ENCODE results near the gene HBQ1.
"Not testable (repeated sequence)": the region's sequence is repeated elsewhere in the genome, so short reads cannot be mapped to it uniquely, and the experiment has no call there.

The HBQ1 gene

DNA sequence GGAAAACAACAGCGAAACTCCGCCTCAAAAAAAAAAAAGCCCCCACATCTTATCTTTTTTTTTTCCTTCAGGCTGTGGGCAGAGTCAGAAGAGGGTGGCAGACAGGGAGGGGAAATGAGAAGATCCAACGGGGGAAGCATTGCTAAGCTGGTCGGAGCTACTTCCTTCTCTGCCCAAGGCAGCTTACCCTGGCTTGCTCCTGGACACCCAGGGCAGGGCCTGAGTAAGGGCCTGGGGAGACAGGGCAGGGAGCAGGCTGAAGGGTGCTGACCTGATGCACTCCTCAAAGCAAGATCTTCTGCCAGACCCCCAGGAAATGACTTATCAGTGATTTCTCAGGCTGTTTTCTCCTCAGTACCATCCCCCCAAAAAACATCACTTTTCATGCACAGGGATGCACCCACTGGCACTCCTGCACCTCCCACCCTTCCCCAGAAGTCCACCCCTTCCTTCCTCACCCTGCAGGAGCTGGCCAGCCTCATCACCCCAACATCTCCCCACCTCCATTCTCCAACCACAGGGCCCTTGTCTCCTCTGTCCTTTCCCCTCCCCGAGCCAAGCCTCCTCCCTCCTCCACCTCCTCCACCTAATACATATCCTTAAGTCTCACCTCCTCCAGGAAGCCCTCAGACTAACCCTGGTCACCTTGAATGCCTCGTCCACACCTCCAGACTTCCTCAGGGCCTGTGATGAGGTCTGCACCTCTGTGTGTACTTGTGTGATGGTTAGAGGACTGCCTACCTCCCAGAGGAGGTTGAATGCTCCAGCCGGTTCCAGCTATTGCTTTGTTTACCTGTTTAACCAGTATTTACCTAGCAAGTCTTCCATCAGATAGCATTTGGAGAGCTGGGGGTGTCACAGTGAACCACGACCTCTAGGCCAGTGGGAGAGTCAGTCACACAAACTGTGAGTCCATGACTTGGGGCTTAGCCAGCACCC, 5.0 kb upstream of the HBQ1 start:
- H3K27me3 ChIP-seq (ENCODE audit: low read depth), result peaks cover 21% of the 10 kb centered on the region

DNA sequence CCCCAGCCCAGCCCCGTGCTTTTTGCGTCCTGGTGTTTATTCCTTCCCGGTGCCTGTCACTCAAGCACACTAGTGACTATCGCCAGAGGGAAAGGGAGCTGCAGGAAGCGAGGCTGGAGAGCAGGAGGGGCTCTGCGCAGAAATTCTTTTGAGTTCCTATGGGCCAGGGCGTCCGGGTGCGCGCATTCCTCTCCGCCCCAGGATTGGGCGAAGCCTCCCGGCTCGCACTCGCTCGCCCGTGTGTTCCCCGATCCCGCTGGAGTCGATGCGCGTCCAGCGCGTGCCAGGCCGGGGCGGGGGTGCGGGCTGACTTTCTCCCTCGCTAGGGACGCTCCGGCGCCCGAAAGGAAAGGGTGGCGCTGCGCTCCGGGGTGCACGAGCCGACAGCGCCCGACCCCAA, 4.3 kb upstream of the HBQ1 start:
- H3K27me3 ChIP-seq (ENCODE audit: low read depth), result peaks cover 15% of the 10 kb centered on the region
- H3K9me3 ChIP-seq; H3K4me3 ChIP-seq; H3K4me1 ChIP-seq; in situ Hi-C loops (cut with MboI; ENCODE audit: low sequenced_read_pairs); DNase-seq (ENCODE audit: low spot score in 2 of 2); H3K36me3 ChIP-seq (replicated peaks): not testable (repeated sequence)

More for the DNA sequence above, 5.0 kb upstream of the HBQ1 start:
- Histone ChIP-seq H3K36me3 (replicated peaks) (no peaks in the 10 kb centered on the region), H3K9me3 (no peaks in the 10 kb centered on the region), H3K4me1 (no peaks in the 10 kb centered on the region; the same call in 1 of the 2 replicates), H3K4me3 (no peak overlapping the region)
- no peak for DNase-seq (ENCODE audit: low spot score in 2 of 2)
- in situ Hi-C loops (cut with MboI; ENCODE audit: low sequenced_read_pairs), result no loop called here

DNA sequence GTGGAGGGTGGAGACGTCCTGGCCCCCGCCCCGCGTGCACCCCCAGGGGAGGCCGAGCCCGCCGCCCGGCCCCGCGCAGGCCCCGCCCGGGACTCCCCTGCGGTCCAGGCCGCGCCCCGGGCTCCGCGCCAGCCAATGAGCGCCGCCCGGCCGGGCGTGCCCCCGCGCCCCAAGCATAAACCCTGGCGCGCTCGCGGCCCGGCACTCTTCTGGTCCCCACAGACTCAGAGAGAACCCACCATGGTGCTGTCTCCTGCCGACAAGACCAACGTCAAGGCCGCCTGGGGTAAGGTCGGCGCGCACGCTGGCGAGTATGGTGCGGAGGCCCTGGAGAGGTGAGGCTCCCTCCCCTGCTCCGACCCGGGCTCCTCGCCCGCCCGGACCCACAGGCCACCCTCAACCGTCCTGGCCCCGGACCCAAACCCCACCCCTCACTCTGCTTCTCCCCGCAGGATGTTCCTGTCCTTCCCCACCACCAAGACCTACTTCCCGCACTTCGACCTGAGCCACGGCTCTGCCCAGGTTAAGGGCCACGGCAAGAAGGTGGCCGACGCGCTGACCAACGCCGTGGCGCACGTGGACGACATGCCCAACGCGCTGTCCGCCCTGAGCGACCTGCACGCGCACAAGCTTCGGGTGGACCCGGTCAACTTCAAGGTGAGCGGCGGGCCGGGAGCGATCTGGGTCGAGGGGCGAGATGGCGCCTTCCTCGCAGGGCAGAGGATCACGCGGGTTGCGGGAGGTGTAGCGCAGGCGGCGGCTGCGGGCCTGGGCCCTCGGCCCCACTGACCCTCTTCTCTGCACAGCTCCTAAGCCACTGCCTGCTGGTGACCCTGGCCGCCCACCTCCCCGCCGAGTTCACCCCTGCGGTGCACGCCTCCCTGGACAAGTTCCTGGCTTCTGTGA, 3.5 kb upstream of the HBQ1 start, which contains the start of gene HBA1:
HBA1 (plus strand) TSS at position 204 of the 906 bp plus-strand sequence; CDS start at position 241, 37 bp downstream.
- H3K4me3 ChIP-seq; H3K27me3 ChIP-seq (ENCODE audit: low read depth); H3K9me3 ChIP-seq; H3K4me1 ChIP-seq; DNase-seq (ENCODE audit: low spot score in 2 of 2); H3K36me3 ChIP-seq (replicated peaks); in situ Hi-C loops (cut with MboI; ENCODE audit: low sequenced_read_pairs): not testable (repeated sequence)

DNA sequence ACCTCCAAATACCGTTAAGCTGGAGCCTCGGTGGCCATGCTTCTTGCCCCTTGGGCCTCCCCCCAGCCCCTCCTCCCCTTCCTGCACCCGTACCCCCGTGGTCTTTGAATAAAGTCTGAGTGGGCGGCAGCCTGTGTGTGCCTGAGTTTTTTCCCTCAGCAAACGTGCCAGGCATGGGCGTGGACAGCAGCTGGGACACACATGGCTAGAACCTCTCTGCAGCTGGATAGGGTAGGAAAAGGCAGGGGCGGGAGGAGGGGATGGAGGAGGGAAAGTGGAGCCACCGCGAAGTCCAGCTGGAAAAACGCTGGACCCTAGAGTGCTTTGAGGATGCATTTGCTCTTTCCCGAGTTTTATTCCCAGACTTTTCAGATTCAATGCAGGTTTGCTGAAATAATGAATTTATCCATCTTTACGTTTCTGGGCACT, 2.9 kb upstream of the HBQ1 start:
- Histone ChIP-seq H3K9me3 (no peaks in the 10 kb centered on the region), H3K27me3 (ENCODE audit: low read depth) (peaks cover 9% of the 10 kb centered on the region), H3K36me3 (replicated peaks) (no peaks in the 10 kb centered on the region), H3K4me1 (peaks cover 4% of the 10 kb centered on the region), H3K4me3 (no peak overlapping the region)
- DNase-seq (ENCODE audit: low spot score in 2 of 2), result peak in 1 of 2 experiments; percentile 100
- in situ Hi-C loops (cut with MboI; ENCODE audit: low sequenced_read_pairs), result no loop called here

DNA sequence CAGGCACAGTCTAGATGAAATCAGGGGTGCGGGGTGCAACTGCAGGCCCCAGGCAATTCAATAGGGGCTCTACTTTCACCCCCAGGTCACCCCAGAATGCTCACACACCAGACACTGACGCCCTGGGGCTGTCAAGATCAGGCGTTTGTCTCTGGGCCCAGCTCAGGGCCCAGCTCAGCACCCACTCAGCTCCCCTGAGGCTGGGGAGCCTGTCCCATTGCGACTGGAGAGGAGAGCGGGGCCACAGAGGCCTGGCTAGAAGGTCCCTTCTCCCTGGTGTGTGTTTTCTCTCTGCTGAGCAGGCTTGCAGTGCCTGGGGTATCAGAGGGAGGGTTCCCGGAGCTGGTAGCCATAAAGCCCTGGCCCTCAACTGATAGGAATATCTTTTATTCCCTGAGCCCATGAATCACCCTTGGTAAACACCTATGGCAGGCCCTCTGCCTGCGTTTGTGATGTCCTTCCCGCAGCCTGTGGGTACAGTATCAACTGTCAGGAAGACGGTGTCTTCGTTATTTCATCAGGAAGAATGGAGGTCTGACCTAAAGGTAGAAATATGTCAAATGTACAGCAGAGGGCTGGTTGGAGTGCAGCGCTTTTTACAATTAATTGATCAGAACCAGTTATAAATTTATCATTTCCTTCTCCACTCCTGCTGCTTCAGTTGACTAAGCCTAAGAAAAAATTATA, 2.1 kb upstream of the HBQ1 start:
- Histone ChIP-seq H3K4me1 (peaks cover 4% of the 10 kb centered on the region), H3K36me3 (replicated peaks) (no peaks in the 10 kb centered on the region), H3K27me3 (ENCODE audit: low read depth) (peaks cover 9% of the 10 kb centered on the region), H3K4me3 (no peak overlapping the region), H3K9me3 (no peaks in the 10 kb centered on the region)
- no peak for DNase-seq (ENCODE audit: low spot score in 2 of 2)
- in situ Hi-C loops (cut with MboI; ENCODE audit: low sequenced_read_pairs), result no loop called here

DNA sequence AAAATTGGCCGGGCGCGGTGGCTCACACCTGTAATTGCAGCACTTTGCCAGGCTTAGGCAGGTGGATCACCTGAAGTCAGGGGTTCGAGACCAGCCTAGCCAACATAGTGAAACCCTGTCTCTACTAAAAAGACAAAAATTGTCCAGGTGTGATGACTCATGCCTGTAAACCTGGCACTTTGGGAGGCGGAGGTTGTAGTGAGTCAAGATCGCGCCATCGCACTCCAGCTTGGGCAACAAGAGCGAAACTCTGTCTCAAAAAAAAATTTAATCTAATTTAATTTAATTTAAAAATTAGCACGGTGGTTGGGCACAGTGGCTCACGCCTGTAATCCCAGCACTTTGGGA, 1.6 kb upstream of the HBQ1 start:
- Histone ChIP-seq H3K4me3 (no peak overlapping the region), H3K9me3 (no peaks in the 10 kb centered on the region), H3K27me3 (ENCODE audit: low read depth) (peaks cover 7% of the 10 kb centered on the region), H3K36me3 (replicated peaks) (no peaks in the 10 kb centered on the region), H3K4me1 (peaks cover 4% of the 10 kb centered on the region)
- no peak for DNase-seq (ENCODE audit: low spot score in 2 of 2)
- in situ Hi-C loops (cut with MboI; ENCODE audit: low sequenced_read_pairs), result no loop called here

DNA sequence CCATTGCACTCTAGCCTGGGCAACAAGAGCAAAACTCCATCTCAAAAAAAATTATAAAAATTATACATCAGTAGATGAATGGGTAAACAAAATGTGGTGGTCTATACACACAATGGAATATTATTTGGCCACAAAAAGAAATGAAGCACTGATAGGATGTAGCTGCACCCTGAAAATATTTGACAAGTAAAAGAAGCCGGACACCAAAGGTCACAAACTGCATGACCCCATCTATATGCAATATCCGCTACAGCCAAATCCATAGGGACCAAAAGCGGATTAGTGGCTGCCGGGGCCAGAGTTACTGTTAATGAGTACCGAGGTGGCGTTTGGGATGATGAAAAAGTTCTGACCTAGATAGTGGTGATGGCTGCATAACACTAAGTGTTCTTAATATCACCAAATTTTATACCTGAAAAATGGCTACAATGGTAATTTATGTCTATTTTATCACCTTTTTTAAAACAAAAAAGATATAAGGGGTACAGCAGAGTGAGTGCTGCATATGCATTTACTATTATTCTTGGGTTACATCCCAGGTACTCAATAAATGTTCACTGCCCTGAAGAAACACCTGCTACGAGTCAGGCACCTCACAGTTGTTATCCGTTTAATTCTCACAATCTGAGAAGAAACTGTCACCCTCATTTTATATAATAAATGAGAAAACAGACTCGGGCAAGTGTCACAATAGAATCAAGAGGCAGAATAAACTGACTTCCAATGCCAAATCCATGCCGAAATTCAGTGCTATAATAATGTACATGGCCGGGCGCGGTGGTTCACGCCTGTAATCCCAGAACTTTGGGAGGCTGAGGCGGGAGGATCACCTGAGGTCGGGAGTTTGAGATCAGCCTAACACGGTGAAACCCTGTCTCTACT, 807 bp upstream of the HBQ1 start:
- 0 out of 2 replicates have a peak, but pooled peaks cover 2% of the 10 kb centered on the region for H3K36me3 ChIP-seq (replicated peaks)
- H3K4me1 ChIP-seq, result peaks cover 4% of the 10 kb centered on the region
- no peaks in the 10 kb centered on the region for H3K9me3 ChIP-seq
- H3K4me3 ChIP-seq, result peak overlapping the region; percentile 50
- peaks cover 7% of the 10 kb centered on the region for H3K27me3 ChIP-seq (ENCODE audit: low read depth)
- no peak for DNase-seq (ENCODE audit: low spot score in 2 of 2)
- in situ Hi-C loops (cut with MboI; ENCODE audit: low sequenced_read_pairs), result loop anchor here (5.0 kb wide), 1 partner anchor 72 kb away; no protein-coding TSS in a partner anchor

DNA sequence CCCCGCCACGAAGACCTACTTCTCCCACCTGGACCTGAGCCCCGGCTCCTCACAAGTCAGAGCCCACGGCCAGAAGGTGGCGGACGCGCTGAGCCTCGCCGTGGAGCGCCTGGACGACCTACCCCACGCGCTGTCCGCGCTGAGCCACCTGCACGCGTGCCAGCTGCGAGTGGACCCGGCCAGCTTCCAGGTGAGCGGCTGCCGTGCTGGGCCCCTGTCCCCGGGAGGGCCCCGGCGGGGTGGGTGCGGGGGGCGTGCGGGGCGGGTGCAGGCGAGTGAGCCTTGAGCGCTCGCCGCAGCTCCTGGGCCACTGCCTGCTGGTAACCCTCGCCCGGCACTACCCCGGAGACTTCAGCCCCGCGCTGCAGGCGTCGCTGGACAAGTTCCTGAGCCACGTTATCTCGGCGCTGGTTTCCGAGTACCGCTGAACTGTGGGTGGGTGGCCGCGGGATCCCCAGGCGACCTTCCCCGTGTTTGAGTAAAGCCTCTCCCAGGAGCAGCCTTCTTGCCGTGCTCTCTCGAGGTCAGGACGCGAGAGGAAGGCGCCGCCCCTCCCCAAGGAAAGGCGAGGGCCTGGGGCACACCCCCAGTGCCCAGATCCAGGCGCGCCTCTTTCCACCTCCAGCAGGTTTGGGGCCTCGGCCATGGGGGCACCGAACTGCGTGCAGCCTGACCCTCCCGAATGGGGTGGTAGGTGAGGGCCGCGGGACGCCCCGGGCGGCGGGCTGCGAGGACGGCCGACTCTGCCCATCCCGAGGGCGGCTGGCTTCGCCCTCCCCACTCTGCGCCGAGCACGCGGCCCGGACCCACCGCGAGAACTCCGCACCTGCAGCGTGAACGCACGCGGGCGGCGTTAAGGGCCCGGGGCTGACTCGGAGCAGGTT, 664 bp downstream of the HBQ1 start:
- in situ Hi-C loops (cut with MboI; ENCODE audit: low sequenced_read_pairs), result loop anchor here (5.0 kb wide), 1 partner anchor 74 kb away; no protein-coding TSS in a partner anchor

DNA sequence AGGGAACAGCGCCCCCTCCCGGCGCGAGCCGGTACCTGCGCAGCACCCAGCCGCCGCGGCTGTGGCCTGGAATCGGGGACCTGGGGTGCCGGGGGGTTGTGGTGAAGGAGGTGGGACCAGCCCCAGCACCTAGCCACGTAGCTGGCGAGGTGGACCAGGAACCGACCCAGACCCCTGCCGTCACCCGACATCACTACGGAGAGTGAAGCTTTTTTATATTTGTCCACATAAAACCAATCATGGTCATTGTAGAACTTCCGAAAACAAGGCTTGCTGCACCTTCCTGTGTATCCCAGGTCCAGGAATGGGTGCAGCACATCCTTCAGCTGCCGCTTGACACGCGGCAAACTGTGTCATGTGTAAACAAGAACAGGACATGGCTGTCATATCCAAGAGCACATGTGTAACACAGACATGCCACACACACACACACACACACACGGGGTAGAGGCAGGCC, 1.3 kb downstream of the HBQ1 start:
- peak in 1 of 2 experiments; percentile 92 for DNase-seq (ENCODE audit: low spot score in 2 of 2)
- Histone ChIP-seq H3K27me3 (ENCODE audit: low read depth) (no peaks in the 10 kb centered on the region), H3K9me3 (no peaks in the 10 kb centered on the region), H3K4me3 (peak overlapping the region; percentile 50), H3K36me3 (replicated peaks) (0 out of 2 replicates have a peak, but pooled peaks cover 8% of the 10 kb centered on the region), H3K4me1 (peaks cover 4% of the 10 kb centered on the region)
- in situ Hi-C loops (cut with MboI; ENCODE audit: low sequenced_read_pairs), result loop anchor here (5.0 kb wide), 1 partner anchor 74 kb away; no protein-coding TSS in a partner anchor

More for the DNA sequence above, 664 bp downstream of the HBQ1 start:
- peaks cover 4% of the 10 kb centered on the region for H3K4me1 ChIP-seq
- no peaks in the 10 kb centered on the region for H3K9me3 ChIP-seq
- no peaks in the 10 kb centered on the region for H3K27me3 ChIP-seq (ENCODE audit: low read depth)
- peak; percentile 72 to 82 for DNase-seq (ENCODE audit: low spot score in 2 of 2)
- peak overlapping the region; percentile 50 for H3K4me3 ChIP-seq
- H3K36me3 ChIP-seq (replicated peaks), result 0 out of 2 replicates have a peak, but pooled peaks cover 8% of the 10 kb centered on the region

DNA sequence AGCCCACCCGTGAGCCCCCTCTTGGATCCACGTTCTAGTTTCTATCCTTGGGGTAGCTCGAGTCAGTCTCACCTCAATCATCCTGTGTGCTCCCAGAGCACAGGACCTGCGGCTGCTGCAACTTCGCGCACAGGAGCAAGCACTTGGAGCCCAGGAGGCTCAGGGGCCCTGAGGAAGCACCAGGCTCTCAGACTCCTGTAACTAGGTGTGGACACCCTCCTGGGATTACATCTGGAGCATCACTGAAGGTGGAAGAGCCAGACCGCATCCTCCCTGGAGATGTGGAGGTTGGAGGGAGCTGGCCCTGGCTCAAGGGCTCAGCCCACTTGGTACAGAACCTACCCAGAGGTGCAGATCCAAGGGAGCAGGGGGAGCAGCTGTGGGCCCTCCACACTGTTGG, 2.7 kb downstream of the HBQ1 start:
- in situ Hi-C loops (cut with MboI; ENCODE audit: low sequenced_read_pairs), result loop anchor here (5.0 kb wide), 1 partner anchor 76 kb away; no protein-coding TSS in a partner anchor
- no peaks in the 10 kb centered on the region for H3K27me3 ChIP-seq (ENCODE audit: low read depth)
- H3K4me3 ChIP-seq, result no peak overlapping the region
- H3K36me3 ChIP-seq (replicated peaks), result peaks cover 16% of the 10 kb centered on the region
- peaks cover 4% of the 10 kb centered on the region for H3K4me1 ChIP-seq
- no peaks in the 10 kb centered on the region for H3K9me3 ChIP-seq
- DNase-seq (ENCODE audit: low spot score in 2 of 2), result no peak

DNA sequence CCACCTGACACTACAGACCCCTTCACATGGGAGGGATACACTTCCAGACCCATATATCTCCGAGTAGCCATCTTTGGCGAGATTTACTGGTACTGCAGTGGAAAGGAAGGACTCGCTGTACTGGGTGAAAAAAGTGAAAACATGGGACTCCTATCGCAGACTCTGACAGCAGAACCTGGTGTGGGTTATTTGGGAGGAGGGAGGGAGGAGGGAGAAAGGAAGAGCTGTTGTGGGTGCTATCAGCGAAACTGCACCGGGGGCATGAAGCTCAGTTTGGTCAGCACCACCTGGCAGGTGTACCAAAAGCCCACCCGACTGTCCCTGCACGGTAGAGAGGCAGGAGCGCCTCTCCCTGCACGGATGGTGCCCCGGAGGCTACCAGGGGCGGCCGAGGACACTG, 5.0 kb downstream of the HBQ1 start:
- Histone ChIP-seq H3K27me3 (ENCODE audit: low read depth) (no peaks in the 10 kb centered on the region), H3K9me3 (no peaks in the 10 kb centered on the region), H3K36me3 (replicated peaks) (peaks cover 34% of the 10 kb centered on the region), H3K4me1 (peaks cover 4% of the 10 kb centered on the region), H3K4me3 (no peak overlapping the region)
- DNase-seq (ENCODE audit: low spot score in 2 of 2), result no peak
- in situ Hi-C loops (cut with MboI; ENCODE audit: low sequenced_read_pairs), result no loop called here

All from HAP-1 (cell line).